GM23338 (cell line): Measurements from ENCODE around the gene KDM4F. TPM values are rescaled to one million over a fixed set of nuclear protein-coding genes. Genes with fewer than 3 reads are reported as not detected.

Experiments used
- ATAC-seq: fragments of 200-7000 bp; cut with Tn5 transposase; 3 replicates; pipeline ENCODE4 v1.9.1; 2020
- DNase-seq: peaks from one replicate; pipeline ENCODE4 v3.0.0-alpha.2; 2015; ENCODE audit warnings: low spot score
- H2AFZ ChIP-seq: fragments of 200-600 bp; sonication (generic); 2 replicates; pipeline ENCODE4 v1.8.0; 2016; ENCODE audit warnings: antibody characterized with exemption, mild to moderate bottlenecking, moderate library complexity
- H3F3A ChIP-seq: fragments of 200-600 bp; sonication (generic); replicated peaks from 2 replicates; pipeline ENCODE4 v1.8.0; 2017; ENCODE audit warnings: antibody characterized with exemption, mixed run types, low read depth
- H3K27ac ChIP-seq: fragments of 200-600 bp; sonication (generic); 2 replicates; pipeline ENCODE4 v1.6.1; 2016; ENCODE audit warnings: low read depth
- H3K27me3 ChIP-seq: fragments of 200-600 bp; sonication (generic); 2 replicates; pipeline ENCODE4 v1.8.0; 2016; ENCODE audit warnings: mild to moderate bottlenecking, mixed run types, moderate library complexity; ENCODE audit not compliant: insufficient read depth
- H3K36me3 ChIP-seq: fragments of 200-600 bp; sonication (generic); 2 replicates; pipeline ENCODE4 v1.8.0; 2016; ENCODE audit warnings: mild to moderate bottlenecking; ENCODE audit not compliant: insufficient read depth
- H3K4me1 ChIP-seq: fragments of 200-600 bp; sonication (generic); 2 replicates; pipeline ENCODE4 v1.8.0; 2016; ENCODE audit warnings: mild to moderate bottlenecking, moderate library complexity; ENCODE audit not compliant: insufficient read depth
- H3K4me2 ChIP-seq: fragments of 200-600 bp; sonication (generic); 2 replicates; pipeline ENCODE4 v1.7.1; 2017; ENCODE audit warnings: mixed run types
- H3K4me3 ChIP-seq: fragments of 200-600 bp; sonication (generic); 2 replicates; pipeline ENCODE4 v1.6.1; 2016; ENCODE audit warnings: mixed run types
- H3K79me2 ChIP-seq: fragments of 200-600 bp; sonication (generic); replicated peaks from 2 replicates; pipeline ENCODE4 v1.8.0; 2017; ENCODE audit warnings: mild to moderate bottlenecking; ENCODE audit not compliant: insufficient read depth
- H3K9me2 ChIP-seq: fragments of 200-600 bp; sonication (generic); 2 replicates; pipeline ENCODE4 v1.8.0; 2017; ENCODE audit not compliant: insufficient read depth
- H4K20me1 ChIP-seq: fragments of 200-600 bp; sonication (generic); replicated peaks from 2 replicates; pipeline ENCODE4 v1.8.0; 2017; ENCODE audit warnings: mild to moderate bottlenecking; ENCODE audit not compliant: insufficient read depth
- H3K27ac Mint-ChIP-seq: 2 replicates; pipeline ENCODE4 v1.8.0; 2020; ENCODE audit warnings: inconsistent platforms, mild to moderate bottlenecking, moderate library complexity, mixed read lengths
- H3K27me3 Mint-ChIP-seq: 3 replicates; pipeline ENCODE4 v1.8.0; 2022; ENCODE audit warnings: low read depth, mild to moderate bottlenecking, moderate library complexity, mixed read lengths, inconsistent platforms; ENCODE audit not compliant: insufficient read depth, poor library complexity
- H3K36me3 Mint-ChIP-seq: 3 replicates; pipeline ENCODE4 v1.8.0; 2021; ENCODE audit warnings: low read depth, mild to moderate bottlenecking, inconsistent platforms, moderate library complexity, mixed read lengths
- H3K4me1 Mint-ChIP-seq: 3 replicates; pipeline ENCODE4 v1.8.0; 2020; ENCODE audit warnings: mild to moderate bottlenecking, inconsistent platforms, mixed read lengths
- H3K4me3 Mint-ChIP-seq: 3 replicates; pipeline ENCODE4 v1.8.0; 2021; ENCODE audit warnings: moderate library complexity, mild to moderate bottlenecking, inconsistent platforms, mixed read lengths
- H3K9me3 Mint-ChIP-seq: 3 replicates; pipeline ENCODE4 v1.8.0; 2020; ENCODE audit warnings: moderate library complexity, mild to moderate bottlenecking, inconsistent platforms, mixed read lengths
- CREB1 ChIP-seq: fragments of 250-450 bp; sonication (Bioruptor Pico); IDR thresholded peaks from 2 replicates; pipeline ENCODE4 v1.5.0; 2020; ENCODE audit warnings: low read depth, mild to moderate bottlenecking, moderate library complexity
- EZH2 ChIP-seq: fragments of 200-600 bp; sonication (generic); IDR thresholded peaks from one replicate; pipeline ENCODE4 v1.8.0; 2017; ENCODE audit warnings: antibody characterized with exemption, mild to moderate bottlenecking, low read depth; ENCODE audit not compliant: unreplicated experiment
- EZH2phosphoT487 ChIP-seq: fragments of 200-600 bp; sonication (generic); IDR thresholded peaks from one replicate; pipeline ENCODE4 v1.8.1; 2018; ENCODE audit warnings: antibody characterized with exemption; ENCODE audit not compliant: unreplicated experiment
- JUNB ChIP-seq: IDR thresholded peaks from one replicate; pipeline ENCODE4 v1.6.1; 2016; ENCODE audit warnings: antibody characterized with exemption; ENCODE audit not compliant: unreplicated experiment
- NANOG ChIP-seq: IDR thresholded peaks from 2 replicates; pipeline ENCODE4 v1.6.1; 2016; ENCODE audit warnings: antibody characterized with exemption, borderline replicate concordance
- POLR2AphosphoS5 ChIP-seq: IDR thresholded peaks from 2 replicates; pipeline ENCODE4 v1.6.1; 2016; ENCODE audit warnings: antibody characterized with exemption, low read depth
- STAT1 ChIP-seq: IDR thresholded peaks from one replicate; pipeline ENCODE4 v1.6.1; 2016; ENCODE audit warnings: antibody characterized with exemption; ENCODE audit not compliant: unreplicated experiment
- ZNF114 ChIP-seq: fragments of 250-450 bp; sonication (Bioruptor Pico); IDR thresholded peaks from 2 replicates; pipeline ENCODE4 v1.5.0; 2020; ENCODE audit warnings: mild to moderate bottlenecking, moderate library complexity
- ZNF331 ChIP-seq: fragments of 250-450 bp; sonication (Bioruptor Pico); IDR thresholded peaks from 2 replicates; pipeline ENCODE4 v1.5.0; 2020; ENCODE audit warnings: low read depth, mild to moderate bottlenecking, moderate library complexity
- ZNF462 ChIP-seq: fragments of 250-450 bp; sonication (Bioruptor Pico); IDR thresholded peaks from 2 replicates; pipeline ENCODE4 v1.5.0; 2020; ENCODE audit warnings: mild to moderate bottlenecking, moderate library complexity
- polyA plus RNA-seq: library from polyadenylated mRNA; unstranded; fragments of >200 nt; fragmentation: Nextera tagmentation; extraction: Ambion mirVana; gene quantifications from 2 replicates; pipeline ENCODE4 v1.2.1, GENCODE V29; 2016
- total RNA-seq: library from RNA; depleted of rRNA; stranded (reverse); fragments of >200 nt; shearing (Covaris generic); gene quantifications from 2 replicates; pipeline ENCODE4 v1.2.3, GENCODE V29; 2014
- TF ChIP-seq, protein P1 (sequence below): IDR thresholded peaks from one replicate; pipeline ENCODE4 v1.6.1; 2018; ENCODE audit warnings: antibody characterized with exemption; ENCODE audit not compliant: unreplicated experiment
- TF ChIP-seq, protein P2 (sequence below), 2 experiments: fragments of 200-600 bp in 1 of 2; sonication (generic) in 1 of 2; conservative IDR thresholded peaks; 2 replicates each; pipeline versions ENCODE4 v1.5.1 to v1.6.1; 2016 to 2017; ENCODE audit warnings: antibody characterized with exemption in 2 of 2, low read depth in 2 of 2, mild to moderate bottlenecking in 2 of 2, moderate library complexity in 1 of 2
- TF ChIP-seq, protein P3 (sequence below): IDR thresholded peaks from 2 replicates; pipeline ENCODE4 v1.6.1; 2016; ENCODE audit warnings: antibody characterized with exemption

The KDM4F gene
- total and polyA plus RNA-seq, 2 experiments from 2014 or later = not detected

DNA sequence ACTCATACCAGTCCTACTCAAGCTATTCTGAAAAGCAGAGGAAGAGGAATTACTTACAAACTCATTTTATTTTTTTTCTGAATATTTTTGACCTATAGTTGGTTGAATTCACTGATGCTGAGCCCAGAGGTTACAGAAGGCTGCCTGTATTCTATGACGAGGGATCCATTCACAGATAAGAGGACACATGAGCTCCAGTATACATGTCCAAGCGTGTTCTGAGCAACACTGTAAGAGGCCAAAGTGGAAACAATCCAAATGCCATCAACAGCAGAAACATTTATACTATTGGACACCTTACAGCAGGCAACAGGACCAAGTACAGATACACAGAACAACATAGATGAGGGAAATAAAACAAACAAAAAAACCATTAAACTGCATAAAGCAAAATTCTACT, 13.9 kb upstream of the KDM4F start:
- H3K27me3 ChIP-seq = no peaks in the 10 kb centered on the region
- H3K4me2 ChIP-seq = no peak overlapping the region
- H3K27ac ChIP-seq = no peak overlapping the region
- H3K79me2 ChIP-seq = no peaks in the 10 kb centered on the region
- Mint-ChIP-seq H3K9me3 (no peaks in the 10 kb centered on the region), H3K36me3 (no peaks in the 10 kb centered on the region), H3K4me1 (no peaks in the 10 kb centered on the region), H3K27me3 (no peaks in the 10 kb centered on the region), H3K27ac (no peak overlapping the region), H3K4me3 (no peak overlapping the region)
- TF ChIP-seq, protein P1, sequence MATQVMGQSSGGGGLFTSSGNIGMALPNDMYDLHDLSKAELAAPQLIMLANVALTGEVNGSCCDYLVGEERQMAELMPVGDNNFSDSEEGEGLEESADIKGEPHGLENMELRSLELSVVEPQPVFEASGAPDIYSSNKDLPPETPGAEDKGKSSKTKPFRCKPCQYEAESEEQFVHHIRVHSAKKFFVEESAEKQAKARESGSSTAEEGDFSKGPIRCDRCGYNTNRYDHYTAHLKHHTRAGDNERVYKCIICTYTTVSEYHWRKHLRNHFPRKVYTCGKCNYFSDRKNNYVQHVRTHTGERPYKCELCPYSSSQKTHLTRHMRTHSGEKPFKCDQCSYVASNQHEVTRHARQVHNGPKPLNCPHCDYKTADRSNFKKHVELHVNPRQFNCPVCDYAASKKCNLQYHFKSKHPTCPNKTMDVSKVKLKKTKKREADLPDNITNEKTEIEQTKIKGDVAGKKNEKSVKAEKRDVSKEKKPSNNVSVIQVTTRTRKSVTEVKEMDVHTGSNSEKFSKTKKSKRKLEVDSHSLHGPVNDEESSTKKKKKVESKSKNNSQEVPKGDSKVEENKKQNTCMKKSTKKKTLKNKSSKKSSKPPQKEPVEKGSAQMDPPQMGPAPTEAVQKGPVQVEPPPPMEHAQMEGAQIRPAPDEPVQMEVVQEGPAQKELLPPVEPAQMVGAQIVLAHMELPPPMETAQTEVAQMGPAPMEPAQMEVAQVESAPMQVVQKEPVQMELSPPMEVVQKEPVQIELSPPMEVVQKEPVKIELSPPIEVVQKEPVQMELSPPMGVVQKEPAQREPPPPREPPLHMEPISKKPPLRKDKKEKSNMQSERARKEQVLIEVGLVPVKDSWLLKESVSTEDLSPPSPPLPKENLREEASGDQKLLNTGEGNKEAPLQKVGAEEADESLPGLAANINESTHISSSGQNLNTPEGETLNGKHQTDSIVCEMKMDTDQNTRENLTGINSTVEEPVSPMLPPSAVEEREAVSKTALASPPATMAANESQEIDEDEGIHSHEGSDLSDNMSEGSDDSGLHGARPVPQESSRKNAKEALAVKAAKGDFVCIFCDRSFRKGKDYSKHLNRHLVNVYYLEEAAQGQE = no peak
- TF ChIP-seq, protein P2, sequence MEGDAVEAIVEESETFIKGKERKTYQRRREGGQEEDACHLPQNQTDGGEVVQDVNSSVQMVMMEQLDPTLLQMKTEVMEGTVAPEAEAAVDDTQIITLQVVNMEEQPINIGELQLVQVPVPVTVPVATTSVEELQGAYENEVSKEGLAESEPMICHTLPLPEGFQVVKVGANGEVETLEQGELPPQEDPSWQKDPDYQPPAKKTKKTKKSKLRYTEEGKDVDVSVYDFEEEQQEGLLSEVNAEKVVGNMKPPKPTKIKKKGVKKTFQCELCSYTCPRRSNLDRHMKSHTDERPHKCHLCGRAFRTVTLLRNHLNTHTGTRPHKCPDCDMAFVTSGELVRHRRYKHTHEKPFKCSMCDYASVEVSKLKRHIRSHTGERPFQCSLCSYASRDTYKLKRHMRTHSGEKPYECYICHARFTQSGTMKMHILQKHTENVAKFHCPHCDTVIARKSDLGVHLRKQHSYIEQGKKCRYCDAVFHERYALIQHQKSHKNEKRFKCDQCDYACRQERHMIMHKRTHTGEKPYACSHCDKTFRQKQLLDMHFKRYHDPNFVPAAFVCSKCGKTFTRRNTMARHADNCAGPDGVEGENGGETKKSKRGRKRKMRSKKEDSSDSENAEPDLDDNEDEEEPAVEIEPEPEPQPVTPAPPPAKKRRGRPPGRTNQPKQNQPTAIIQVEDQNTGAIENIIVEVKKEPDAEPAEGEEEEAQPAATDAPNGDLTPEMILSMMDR (conservative IDR thresholded peaks at IDR 0.05; ENCODE audit: low read depth in 2 of 2) = no peak
- TF ChIP-seq NANOG (no peak), STAT1 (no peak), EZH2phosphoT487 (no peak), CREB1 (no peak), ZNF331 (CRISPR knock-in tag) (no peak), JUNB (no peak), ZNF114 (CRISPR knock-in tag) (no peak), ZNF462 (CRISPR knock-in tag) (no peak), EZH2 (no peak), POLR2AphosphoS5 (no peak)
- TF ChIP-seq, protein P3, sequence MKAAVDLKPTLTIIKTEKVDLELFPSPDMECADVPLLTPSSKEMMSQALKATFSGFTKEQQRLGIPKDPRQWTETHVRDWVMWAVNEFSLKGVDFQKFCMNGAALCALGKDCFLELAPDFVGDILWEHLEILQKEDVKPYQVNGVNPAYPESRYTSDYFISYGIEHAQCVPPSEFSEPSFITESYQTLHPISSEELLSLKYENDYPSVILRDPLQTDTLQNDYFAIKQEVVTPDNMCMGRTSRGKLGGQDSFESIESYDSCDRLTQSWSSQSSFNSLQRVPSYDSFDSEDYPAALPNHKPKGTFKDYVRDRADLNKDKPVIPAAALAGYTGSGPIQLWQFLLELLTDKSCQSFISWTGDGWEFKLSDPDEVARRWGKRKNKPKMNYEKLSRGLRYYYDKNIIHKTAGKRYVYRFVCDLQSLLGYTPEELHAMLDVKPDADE = no peak
- H4K20me1 ChIP-seq = no peaks in the 10 kb centered on the region
- H3K36me3 ChIP-seq = no peaks in the 10 kb centered on the region
- ATAC-seq = no peak
- no peaks in the 10 kb centered on the region for H3F3A ChIP-seq
- H3K9me2 ChIP-seq = 0 out of 2 replicates have a peak, but pooled peaks cover 6% of the 10 kb centered on the region
- no peak overlapping the region for H3K4me3 ChIP-seq
- no peaks in the 10 kb centered on the region for H3K4me1 ChIP-seq
- no peak for DNase-seq
- H2AFZ ChIP-seq = no peak overlapping the region
